NCI-H226 (cell line): ENCODE measurements around the gene COL23A1.
"Not testable (repeated sequence)": the region's sequence is repeated elsewhere in the genome, so short reads cannot be mapped to it uniquely, and the experiment has no call there.

ENCODE experiments used
- DNase-seq: peaks from one replicate; pipeline ENCODE4 v3.0.0-alpha.2; 2015

Gene COL23A1

DNA sequence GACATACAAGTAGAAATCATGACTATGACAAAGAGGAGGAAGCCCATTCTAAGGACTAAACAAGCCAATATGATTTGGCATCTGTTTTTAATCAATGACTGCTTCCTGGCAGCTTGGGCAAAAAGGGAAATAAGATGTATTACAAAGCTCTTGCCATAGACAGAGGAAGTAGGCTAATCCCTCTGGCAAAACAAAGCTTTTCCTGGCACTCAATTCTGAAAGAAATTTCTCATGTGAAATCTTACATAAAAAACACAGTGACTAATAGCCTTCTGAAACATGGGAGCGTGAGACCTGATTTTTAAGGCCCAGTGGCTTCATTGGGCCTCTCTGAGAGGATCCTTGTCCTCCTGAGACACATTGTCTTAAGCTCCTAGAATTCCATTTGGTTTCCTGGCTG is 93.6 kb downstream of the COL23A1 start:
- DNase-seq, result no peak

DNA sequence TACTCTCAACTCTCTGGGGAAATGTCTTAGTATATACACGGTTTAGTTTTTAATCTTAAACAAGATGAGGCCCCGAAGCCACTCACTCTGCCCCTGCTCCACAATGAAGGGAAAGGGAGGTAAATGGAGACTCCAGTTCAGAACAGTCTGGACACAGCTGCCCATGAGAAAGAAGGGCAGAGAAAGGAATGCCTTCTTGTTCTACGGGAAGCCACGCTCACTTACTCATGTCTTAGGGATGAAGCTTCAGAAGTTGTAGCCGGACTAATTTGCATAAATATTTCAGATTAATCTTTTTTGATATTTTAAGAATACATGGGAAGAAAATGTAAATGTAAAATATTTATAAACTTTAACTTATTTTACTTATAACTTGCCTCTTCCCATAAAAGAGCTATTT is 94.0 kb downstream of the COL23A1 start:
- no peak for DNase-seq

DNA sequence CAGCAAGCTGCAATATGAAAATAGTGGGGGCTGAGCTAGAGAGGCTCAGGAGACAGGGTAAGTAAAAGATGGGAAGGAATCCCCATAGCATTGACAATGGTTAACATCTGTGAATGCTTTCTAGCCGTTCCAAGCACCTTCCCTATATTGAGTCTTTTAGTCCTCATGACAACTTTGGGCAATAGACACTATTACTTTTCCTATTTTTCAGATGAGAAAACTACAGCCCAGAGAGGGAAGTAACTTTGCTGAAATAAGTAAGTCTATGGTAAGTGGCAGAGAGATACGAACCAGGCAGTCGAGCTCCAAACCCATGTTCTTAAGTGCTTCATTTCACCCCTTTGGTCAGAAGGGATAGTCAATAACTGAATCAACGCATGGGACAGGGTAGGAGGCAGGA is 94.5 kb downstream of the COL23A1 start:
- no peak for DNase-seq

DNA sequence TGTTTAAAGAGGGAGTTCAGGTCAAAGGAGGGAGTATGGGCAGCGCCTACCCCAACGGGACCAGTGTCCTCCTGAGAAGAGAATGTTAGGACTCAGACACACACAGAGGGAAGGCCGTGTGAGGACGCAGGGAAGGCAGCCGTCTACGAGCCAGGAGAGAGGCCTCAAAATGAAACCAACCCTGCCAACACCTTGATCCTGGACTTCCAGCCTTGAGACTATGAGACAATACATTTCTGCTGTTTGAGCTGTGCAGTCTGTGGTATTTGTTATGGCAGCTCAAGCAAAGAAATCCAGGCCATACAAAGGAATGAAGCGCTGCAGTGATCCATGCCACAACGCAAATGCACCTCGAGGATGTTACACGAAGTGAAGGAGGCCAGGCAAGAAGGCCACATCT is 97.9 kb downstream of the COL23A1 start:
- DNase-seq, result no peak

DNA sequence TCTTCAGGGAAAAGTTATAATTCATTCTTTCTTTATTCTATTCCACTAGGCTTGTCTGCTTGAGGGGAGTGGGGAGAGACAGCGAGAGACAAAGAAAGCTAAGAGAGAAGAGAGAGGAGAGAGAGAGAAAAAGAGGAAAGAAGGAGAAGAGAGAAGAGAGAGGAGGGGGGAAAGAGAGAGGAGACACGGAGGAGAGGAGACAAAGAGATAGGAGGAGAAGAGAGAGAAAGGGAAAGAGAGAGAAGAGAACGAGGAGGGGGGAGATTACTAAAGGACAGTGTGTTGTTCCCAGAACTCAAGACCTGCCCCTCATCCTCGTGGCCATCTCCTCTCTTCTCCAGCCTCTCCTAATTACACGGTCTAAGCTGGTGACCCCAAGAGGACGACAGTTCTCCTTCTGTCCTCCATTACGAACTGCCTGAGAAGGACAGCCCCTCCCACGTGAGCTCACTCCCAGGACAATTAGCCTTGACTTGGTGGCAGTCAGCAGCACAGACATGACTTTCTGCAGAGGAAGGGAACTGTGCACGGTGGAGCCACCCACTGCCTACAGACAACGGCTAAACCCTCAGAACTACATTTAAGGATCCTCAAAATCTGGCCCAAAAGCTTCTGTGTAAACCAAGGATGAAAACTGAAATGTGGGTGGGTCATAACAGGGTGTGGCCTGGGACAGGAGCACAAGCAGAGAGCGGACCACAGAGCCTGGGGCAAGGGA is 99.1 kb downstream of the COL23A1 start:
- no peak for DNase-seq

DNA sequence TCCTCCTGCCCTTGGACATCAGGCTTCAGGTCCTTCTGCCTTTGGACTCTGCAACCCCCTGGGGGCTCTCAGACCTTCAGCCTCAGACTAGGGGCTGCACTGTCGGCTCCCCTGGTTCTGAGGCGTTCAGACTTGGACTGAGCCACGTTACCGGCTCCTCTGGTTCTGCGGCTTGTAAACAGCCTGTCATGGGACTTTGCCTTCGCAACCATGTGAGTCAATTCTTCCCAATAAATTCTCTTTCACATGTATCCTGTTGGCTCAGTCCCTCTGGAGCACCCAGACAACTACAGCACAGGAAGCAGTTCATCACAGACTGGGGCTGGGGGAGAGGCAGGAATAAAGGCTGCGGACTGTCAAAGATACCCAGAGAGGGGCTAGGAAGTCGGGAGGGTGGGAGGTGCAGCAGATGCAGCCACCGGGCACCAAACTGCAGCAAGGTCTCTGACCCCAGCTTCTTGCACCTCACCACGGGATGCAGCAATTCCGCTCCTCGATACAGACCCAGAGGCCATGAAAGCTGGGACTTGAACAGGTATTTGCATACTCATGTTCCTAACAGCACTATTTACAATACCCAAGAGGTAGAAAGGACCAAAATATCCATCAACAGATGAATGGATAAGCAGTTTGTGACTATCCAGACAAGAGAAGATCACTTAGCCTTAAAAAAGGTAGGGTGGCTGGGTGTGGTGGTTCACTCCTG is 100.8 kb downstream of the COL23A1 start:
- DNase-seq, result no peak

DNA sequence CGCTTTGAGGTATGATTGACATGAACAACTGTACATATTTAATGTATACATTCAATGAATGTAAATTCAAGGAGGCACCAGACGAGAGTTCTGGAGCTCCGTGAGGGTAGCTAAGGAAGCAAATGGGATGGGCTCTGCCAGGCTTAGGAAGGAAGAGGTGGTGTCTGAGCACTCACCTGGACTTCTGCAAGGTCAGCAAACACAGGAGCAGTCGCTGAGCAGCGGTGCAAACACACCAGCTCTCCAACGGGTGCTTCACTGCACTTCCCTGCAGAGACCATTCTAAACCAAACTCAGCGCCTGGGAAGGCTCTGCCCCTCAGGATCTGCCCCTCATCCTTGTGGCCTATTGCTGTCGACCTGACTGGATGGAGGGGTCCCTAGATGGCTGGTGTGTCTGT is 101.5 kb downstream of the COL23A1 start:
- DNase-seq, result no peak

DNA sequence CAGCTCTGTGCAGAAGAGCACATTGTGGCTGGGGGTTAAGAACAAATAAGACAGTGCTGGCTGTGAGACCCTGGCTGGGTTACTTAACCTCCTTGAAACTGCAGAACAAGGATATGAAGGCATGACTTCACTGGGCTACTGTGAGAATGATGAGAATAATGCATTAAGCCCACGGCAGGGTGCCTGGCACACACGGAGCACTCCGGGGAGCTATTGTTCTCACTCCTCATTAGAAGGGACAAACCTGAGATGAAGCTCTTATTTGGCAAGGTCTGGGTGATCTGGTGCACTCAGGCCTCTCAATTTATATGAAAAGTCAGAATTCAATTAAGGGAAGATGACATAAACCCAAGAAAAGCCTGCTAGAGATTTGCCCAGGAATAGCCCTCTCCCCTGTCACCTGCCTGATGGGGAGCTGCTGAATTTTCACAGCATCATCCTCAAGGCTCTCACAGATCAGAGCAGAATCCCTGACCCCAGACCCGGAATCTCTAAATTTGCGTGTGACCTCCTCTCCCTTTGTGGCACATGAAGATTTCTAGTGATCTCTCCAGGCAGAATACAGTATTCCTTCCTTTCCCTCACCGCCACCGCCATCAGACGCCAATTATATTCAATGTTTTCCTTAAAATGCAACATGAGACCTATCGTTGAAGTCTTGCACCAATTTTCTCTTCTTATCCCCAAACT is 102.1 kb downstream of the COL23A1 start:
- no peak for DNase-seq

DNA sequence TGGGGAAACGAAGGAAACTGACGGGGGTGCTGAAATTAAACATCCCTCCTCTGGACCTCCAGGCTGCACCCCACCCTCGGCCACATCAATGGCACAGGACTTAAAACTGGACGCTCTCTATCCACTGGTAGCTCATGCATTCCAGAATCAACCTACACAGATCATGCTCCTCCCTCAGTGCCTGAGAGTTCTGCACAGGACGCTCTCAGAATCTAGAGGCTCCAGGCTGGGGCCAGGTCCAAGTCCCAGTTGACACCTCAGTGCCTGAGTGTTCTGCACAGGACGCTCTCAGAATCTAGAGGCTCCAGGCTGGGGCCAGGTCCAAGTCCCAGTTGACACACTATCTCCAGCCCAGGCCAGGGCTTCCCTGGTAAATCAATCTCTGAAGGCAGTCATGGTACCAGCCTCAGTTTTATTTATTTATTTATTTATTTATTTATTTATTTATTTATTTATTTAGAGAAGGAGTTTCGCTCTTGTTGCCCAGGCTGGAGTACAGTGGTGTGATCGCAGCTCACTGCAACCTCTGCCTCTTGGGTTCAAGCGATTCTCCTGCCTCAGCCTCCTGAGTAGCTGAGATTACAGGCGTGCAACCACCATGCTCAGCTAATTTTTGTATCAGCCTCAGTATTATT is 103.2 kb downstream of the COL23A1 start:
- not testable (repeated sequence) for DNase-seq

DNA sequence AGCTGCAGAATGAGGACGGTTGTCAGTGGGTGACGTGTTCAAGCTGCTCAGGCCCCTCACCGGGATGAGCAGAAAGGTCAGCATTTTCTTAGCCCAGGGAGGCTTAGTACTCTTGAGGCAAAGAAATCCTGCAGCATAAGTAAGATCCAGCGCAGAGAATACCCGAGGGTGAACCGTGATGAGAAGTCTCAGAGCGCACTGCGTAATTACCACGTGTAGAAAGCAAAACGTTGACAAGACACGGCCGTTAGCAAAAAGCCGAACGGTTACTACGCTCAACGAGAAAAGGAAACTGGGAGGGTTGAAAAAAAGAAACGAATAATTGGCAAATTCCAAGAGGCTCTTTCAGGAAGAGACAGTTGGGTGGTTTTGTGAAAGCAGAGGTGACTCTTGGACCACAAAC is 104.0 kb downstream of the COL23A1 start:
- DNase-seq, result no peak

DNA sequence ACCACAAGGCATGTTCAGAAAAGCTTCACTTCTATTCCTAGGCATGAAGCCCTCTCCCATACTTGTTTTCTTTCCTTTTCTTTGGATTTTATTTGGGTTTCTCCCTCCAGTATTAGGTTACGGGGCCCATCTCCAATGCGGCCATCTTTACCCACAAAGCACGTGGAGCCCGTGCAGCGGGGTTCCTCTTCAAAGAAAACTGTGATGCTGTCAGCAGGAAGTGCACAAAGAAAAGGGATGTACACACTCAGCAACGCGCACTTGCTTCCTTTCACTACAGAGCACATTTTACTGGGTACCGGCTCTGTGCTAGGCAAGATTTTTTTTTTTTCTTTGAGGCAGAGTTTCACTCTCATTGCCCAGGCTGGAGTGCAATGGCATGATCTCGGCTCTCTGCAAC is 106.6 kb downstream of the COL23A1 start:
- DNase-seq, result no peak

DNA sequence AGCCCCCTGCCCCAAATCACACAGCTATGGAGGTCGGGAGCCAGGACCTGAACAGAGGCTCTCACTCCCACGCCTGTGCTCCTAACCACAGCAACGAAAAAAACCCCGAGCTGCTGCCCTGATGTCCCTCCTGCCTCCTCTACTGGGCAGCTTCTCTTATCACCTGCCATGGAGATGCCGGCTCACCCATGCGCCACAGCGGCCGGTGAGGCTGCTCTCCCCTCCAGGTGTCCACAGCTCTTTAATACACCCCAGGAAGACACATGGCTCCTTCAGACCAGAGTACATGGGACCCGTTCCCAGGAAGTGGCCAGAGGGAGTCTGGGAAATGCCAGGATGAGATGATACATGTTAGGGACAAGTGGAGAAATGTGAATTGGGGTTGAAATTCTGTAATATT is 110.9 kb downstream of the COL23A1 start:
- DNase-seq, result no peak

DNA sequence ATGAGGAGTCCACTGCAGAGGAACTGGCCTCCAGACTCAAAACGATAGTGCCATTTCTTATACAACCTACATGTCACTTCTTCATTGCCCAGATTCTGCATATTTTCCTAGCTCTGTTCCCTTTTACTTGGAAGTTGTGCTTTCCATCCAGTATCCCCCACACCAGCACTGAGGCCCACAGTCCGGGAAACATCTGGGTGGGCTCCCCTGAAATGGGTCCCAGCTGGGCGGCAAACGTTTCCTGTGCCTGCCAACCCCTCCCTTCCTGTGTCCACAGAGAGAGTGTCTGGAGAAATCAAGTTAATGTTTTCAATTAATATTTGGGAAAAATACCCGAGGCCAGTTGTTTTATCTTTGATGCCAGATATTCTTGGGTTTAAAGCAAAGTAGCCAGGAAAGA is 111.8 kb downstream of the COL23A1 start:
- no peak for DNase-seq

DNA sequence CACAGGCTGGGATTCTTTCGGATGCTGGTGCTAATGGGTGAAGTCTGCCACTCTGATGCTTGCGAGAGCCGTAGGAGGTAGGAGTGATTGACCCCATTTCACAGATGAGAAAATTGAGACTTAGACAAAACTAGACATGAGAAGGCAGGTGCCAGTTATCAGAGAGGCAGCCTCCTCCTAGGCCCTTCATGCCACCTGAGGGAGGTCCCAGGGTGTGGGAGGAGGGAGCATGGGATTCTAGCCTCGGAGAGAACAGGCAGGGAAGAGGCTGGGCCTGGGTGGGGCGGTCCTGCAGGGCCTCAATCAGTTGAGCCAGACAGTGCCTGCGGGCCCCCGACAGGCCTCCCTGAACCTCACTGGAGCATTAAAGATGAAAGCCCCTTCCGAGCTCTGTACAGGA is 112.4 kb downstream of the COL23A1 start:
- DNase-seq, result no peak

DNA sequence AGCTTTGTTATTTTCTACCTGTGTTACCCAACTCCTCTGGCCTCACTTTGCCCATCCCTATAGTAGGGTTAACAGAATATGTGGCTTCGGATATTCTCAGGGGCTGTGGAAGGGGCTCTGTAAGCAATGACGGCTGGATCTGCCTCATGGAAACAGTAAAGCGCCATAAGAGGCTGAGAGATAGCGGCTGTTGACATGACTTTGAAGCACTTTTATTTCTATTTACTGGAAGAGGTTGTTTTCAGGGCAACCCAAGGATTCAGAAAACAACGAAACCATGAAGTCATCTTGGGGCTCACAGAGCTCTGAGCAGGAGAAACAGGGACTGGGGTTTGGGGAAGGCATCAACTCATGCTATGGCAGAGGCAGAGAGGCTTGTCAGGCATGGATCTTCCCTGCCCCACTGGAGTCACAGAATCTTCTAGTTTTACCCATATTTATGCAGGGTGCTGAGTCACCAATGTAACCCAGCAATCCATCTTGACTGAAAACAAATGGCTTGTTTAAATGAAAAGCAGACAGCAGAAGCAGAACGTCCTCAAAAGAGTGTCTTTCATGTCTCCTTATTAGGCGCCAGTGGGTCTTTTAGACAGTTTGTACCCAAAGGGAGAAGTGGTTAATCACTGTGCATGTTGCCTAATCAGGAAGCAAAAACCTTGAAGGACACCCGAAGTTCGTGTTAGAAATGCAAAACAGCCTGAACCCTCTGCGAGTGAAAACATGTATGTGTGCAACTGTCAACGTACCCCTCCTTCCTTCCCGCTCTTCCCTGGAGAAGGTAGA is 113.0 kb downstream of the COL23A1 start:
- no peak for DNase-seq

DNA sequence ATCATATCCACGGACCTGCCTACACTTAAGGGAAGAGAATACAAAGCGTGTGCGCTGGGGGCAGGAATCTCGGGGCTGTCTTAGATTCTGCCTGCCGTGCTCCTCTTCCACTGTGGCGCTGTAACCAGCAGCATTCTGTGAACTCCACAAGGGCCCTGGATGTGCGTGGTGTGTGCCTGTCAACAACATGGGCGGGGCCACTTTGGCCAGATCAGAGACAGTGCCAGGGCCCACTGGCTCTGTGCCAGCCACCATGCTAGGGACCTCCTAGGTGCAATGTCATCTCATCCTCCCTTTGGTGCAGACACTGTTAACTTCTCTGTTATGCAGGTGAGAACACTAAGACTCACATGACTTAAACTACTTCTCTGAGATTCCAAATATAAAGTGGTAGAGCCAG is 113.7 kb downstream of the COL23A1 start:
- DNase-seq, result no peak

DNA sequence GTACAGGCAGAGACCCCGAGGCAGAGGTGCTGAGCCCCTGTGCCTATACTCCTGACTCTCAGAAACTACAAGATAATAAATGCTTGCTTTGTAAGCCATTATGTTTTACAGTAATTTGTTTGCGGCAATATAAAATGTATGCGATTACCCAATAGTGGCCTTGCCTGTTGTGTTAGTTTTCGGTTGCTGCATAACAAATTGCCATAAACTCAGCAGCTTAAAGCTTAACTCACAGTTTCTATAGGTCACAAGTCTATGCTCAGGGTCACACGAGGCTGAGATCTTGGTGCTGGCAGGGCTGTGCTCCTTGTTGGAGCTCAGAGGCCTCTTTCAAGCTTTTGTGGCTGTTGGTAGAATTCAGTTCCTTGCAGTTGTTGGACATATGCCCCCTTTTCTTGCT is 114.8 kb downstream of the COL23A1 start:
- no peak for DNase-seq

DNA sequence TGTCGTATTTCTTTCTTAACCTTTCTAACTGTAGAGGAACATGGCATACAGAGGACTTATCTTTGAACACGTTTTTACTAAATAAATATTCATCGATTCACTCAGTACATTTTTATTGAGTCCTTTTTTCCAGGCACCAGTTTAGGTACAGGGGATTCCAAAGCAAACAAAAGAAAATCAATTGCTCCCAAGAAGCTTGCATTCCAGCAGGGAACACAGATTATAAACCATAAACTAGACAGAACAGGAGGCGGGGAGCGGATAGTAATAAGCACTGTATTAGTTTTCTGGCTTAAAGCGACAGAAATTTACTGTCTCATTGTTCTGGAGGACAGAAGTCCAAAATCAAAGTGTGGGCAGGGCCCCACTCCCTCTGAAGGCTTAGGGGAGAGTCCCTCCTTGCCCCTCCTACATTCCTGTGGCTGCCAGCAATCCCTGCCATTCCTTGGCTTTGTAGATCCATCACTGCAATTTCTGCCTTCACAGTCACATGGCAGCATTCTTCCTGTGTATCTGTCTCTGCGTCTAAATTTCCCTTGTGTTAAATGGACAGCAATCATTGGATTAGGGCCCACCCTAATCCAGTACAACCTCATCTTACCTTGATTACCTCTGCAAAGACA is 115.5 kb downstream of the COL23A1 start:
- peak; percentile 18 for DNase-seq

DNA sequence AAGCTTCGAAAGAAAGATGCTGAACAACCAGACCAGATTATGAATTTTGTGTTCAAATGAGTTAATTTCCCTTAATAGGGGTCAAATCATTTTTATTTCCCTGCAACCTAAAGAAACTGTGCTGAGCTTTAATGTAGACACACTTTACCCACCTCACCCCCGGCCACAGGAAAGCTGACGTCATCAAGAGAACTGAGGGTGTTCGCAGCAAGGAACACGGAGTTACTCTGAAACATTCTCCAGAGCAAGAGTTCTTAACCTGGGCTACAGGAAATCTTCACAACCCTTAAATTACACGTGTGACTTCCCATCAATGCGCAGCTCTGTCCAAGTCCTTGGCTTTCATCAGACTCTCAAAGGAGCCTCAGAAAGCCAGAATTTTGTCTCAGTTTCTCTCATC is 116.3 kb downstream of the COL23A1 start:
- no peak for DNase-seq

DNA sequence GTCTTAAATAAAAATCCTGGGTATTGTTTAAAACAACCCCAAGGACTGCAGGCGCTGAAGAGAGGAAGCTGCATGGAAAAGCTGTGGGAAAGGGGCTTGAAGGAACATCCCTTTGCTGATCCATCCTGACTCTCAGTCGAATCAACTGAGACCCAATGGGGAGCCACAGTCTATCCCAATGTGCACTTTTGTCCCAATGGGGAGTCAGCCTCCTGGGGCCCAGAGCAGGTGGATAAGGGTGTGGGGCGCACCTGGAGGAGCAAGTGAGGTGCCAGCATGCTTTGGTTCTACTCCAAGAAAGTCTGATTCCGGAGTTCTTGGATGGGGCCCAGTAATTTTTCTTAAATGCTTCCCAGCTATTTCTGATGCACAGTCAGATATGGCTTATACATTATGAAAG is 118.1 kb downstream of the COL23A1 start:
- no peak for DNase-seq

DNA sequence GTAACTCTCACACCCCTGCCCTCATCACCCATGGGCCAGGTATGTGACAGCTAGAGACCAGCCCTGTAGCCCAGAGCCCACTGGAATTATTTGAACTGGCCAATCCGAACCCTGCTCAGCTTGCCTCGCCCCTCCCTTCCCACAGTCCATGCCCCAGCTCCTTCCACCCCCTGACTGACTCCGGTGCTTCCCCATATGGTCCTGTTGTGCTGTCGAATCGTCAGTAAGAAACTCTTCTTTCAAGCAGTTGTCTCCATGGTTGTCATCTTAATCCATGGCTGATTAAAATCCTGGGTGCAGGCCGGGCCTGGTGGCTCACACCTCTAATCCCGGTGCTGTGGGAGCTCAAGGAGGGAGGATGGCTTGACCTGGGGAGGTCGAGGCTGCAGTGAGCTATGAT is 118.5 kb downstream of the COL23A1 start:
- DNase-seq, result no peak

DNA sequence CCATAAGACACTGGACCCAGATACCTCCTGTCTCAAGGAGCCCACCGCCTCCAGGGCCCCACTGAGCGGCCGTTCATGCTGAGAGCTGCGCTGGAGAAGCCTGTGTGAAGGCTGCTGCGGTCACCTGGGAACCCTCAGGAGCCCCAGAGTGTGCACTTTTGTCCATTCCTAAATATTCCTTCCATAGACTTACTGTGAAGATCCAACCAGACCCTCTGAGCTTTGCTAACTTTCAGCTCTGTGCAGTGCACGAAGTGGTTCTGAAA is 119.5 kb downstream of the COL23A1 start:
- DNase-seq, result no peak
